HepG2 (cell line): ENCODE data around the gene IGF2BP1. TPM values are rescaled to one million over a fixed set of nuclear protein-coding genes. Genes with fewer than 3 reads are reported as not detected.

Source experiments
- ATF4 ChIP-seq, 2 experiments: fragments of 450-650 bp in 1 of 2; sonication (generic) in 1 of 2; formaldehyde crosslinking; IDR thresholded peaks; 2 replicates each; pipeline versions ENCODE4 v1.5.0 to v1.8.0; 2020 to 2022; ENCODE audit warnings: mild to moderate bottlenecking in 1 of 2, missing genetic modification reagents in 1 of 2
- ATF7 ChIP-seq, 2 experiments: fragments of 450-650 bp in 1 of 2; sonication (generic) in 1 of 2; formaldehyde crosslinking in 1 of 2; IDR thresholded peaks; 2 replicates each; pipeline versions ENCODE4 v1.4.0 to v1.6.1; 2016 to 2020; ENCODE audit warnings: antibody characterized with exemption in 1 of 2, mild to moderate bottlenecking in 1 of 2, missing genetic modification reagents in 1 of 2
- CBFB ChIP-seq: sonication (generic); formaldehyde crosslinking; IDR thresholded peaks from 2 replicates; pipeline ENCODE4 v1.4.0; 2020; ENCODE audit warnings: missing genetic modification reagents
- ERF ChIP-seq: IDR thresholded peaks from 2 replicates; pipeline ENCODE4 v1.6.1; 2018; ENCODE audit warnings: missing biosample characterization, missing genetic modification reagents
- MTERF4 ChIP-seq: sonication (generic); formaldehyde crosslinking; IDR thresholded peaks from 2 replicates; pipeline ENCODE4 v1.8.0; 2023; ENCODE audit warnings: mild to moderate bottlenecking, missing genetic modification reagents
- PHF5A ChIP-seq: IDR thresholded peaks from one replicate; pipeline ENCODE4 v1.6.1; 2018; ENCODE audit warnings: low read depth, missing genetic modification reagents; ENCODE audit not compliant: unreplicated experiment
- PHF8 ChIP-seq: sonication (generic); formaldehyde crosslinking; IDR thresholded peaks from 2 replicates; pipeline ENCODE4 v1.5.0; 2020; ENCODE audit warnings: missing genetic modification reagents
- PRDM4 ChIP-seq: sonication (generic); formaldehyde crosslinking; IDR thresholded peaks from 2 replicates; pipeline ENCODE4 v1.9.0; 2021; ENCODE audit warnings: missing genetic modification reagents, borderline replicate concordance
- RARG ChIP-seq: sonication (generic); formaldehyde crosslinking; IDR thresholded peaks from 2 replicates; pipeline ENCODE4 v1.4.0; 2020; ENCODE audit warnings: low read depth, mild to moderate bottlenecking, missing genetic modification reagents
- ZNF326 ChIP-seq: sonication (generic); formaldehyde crosslinking; IDR thresholded peaks from 2 replicates; pipeline ENCODE4 v1.4.0; 2020; ENCODE audit warnings: missing genetic modification reagents, borderline replicate concordance
- ZNF414 ChIP-seq: sonication (generic); formaldehyde crosslinking; IDR thresholded peaks from 2 replicates; pipeline ENCODE4 v1.5.0; 2020; ENCODE audit warnings: missing genetic modification reagents
- ZNF460 ChIP-seq: sonication (generic); formaldehyde crosslinking; IDR thresholded peaks from 2 replicates; pipeline ENCODE4 v1.5.1; 2020; ENCODE audit warnings: missing genetic modification reagents, mild to moderate bottlenecking, borderline replicate concordance
- ZNF615 ChIP-seq: sonication (generic); formaldehyde crosslinking; IDR thresholded peaks from 2 replicates; pipeline ENCODE4 v1.5.0; 2020; ENCODE audit warnings: mild to moderate bottlenecking, missing genetic modification reagents, borderline replicate concordance
- ZNF629 ChIP-seq: sonication (generic); formaldehyde crosslinking; conservative IDR thresholded peaks from 2 replicates; pipeline ENCODE4 v1.5.0; 2020; ENCODE audit warnings: missing genetic modification reagents
- ZNF674 ChIP-seq: sonication (generic); formaldehyde crosslinking; IDR thresholded peaks from 2 replicates; pipeline ENCODE4 v1.5.0; 2020; ENCODE audit warnings: low read depth, mild to moderate bottlenecking, missing genetic modification reagents
- ZNF761 ChIP-seq: sonication (generic); formaldehyde crosslinking; conservative IDR thresholded peaks from 2 replicates; pipeline ENCODE4 v1.4.0; 2020; ENCODE audit warnings: mild to moderate bottlenecking, missing genetic modification reagents
- ZNF773 ChIP-seq: sonication (generic); formaldehyde crosslinking; IDR thresholded peaks from 2 replicates; pipeline ENCODE4 v1.4.0; 2020; ENCODE audit warnings: missing genetic modification reagents, borderline replicate concordance
- ZNF780A ChIP-seq: sonication (generic); formaldehyde crosslinking; IDR thresholded peaks from 2 replicates; pipeline ENCODE4 v1.8.0; 2022; ENCODE audit warnings: mild to moderate bottlenecking, missing genetic modification reagents, moderate library complexity
- ZNF879 ChIP-seq: sonication (generic); formaldehyde crosslinking; IDR thresholded peaks from 2 replicates; pipeline ENCODE4 v1.8.1; 2023; ENCODE audit warnings: missing genetic modification reagents
- polyA plus RNA-seq, 8 experiments: library from polyadenylated mRNA; depleted of rRNA in 3 of 8; stranded (reverse) in 7 of 8; unstranded in 1 of 8; fragments of >200 nt; fragmentation: Illumina TruSeq in 4 of 8; extraction: Trizol in 4 of 8; gene quantifications; 2 replicates each; pipeline versions ENCODE4 v1.2.1 to v1.2.3, GENCODE V29; 2011 to 2016; ENCODE audit warnings: low read depth in 4 of 8, missing spikeins in 1 of 8, mixed read lengths in 1 of 8; ENCODE audit not compliant: insufficient read depth in 1 of 8
- total RNA-seq, 5 experiments: library from RNA; depleted of rRNA; stranded (reverse); fragments of >200 nt; fragmentation: Illumina TruSeq; extraction: Trizol; gene quantifications; 2 replicates each; pipeline ENCODE4 v1.2.3, GENCODE V29; 2016; ENCODE audit warnings: low read depth in 1 of 5
- TF ChIP-seq, protein P1 (sequence below): sonication (generic); formaldehyde crosslinking; IDR thresholded peaks from 2 replicates; pipeline ENCODE4 v1.8.1; 2023; ENCODE audit warnings: mild to moderate bottlenecking, missing genetic modification reagents, borderline replicate concordance
- TF ChIP-seq, protein P2 (sequence below): sonication (generic); formaldehyde crosslinking; IDR thresholded peaks from 2 replicates; pipeline ENCODE4 v1.9.0; 2021; ENCODE audit warnings: missing genetic modification reagents, borderline replicate concordance

Gene IGF2BP1
- total and polyA plus RNA-seq, 2 of the 13 experiments (the other 11 are each of a cell fraction or from before 2014, with no cell fraction given): 29.7 to 75.1 TPM

DNA sequence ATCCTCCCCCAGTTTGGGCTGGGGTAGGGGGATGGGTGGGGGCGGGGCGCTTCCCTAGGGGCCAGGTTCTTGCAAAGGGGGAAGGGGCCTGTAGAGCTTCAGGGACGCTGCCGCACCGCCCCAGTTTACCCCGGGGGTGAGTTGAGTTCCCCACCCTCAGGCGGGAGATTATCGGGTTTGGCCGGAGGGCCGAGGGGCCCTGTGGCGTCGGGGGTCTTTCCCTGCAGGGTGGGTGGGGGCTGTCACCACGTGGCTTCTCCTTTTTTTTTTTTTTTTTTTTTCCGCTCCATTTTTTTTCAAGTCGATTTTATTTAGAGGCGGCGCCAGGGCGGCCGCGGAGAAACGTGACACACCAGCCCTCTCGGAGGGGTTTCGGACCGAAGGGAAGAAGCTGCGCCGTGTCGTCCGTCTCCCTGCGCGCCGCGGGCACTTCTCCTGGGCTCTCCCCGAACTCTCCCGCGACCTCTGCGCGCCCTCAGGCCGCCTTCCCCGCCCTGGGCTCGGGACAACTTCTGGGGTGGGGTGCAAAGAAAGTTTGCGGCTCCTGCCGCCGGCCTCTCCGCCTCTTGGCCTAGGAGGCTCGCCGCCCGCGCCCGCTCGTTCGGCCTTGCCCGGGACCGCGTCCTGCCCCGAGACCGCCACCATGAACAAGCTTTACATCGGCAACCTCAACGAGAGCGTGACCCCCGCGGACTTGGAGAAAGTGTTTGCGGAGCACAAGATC is at the start of gene IGF2BP1 (continued):
- TF ChIP-seq PRDM4 (CRISPR knock-in tag) (no peak), ZNF326 (CRISPR knock-in tag) (no peak), ZNF615 (CRISPR knock-in tag) (no peak), PHF5A (CRISPR knock-in tag) (no peak), ZNF773 (CRISPR knock-in tag) (0 out of 2 replicates have a peak, but pooled peaks have one; percentile 59), ATF7 (IDR thresholded peaks at IDR 0.05) (no peak), ATF7 (CRISPR knock-in tag; IDR thresholded peaks at IDR 0.05) (no peak; the same call in 1 of the 2 replicates), ZNF460 (CRISPR knock-in tag) (no peak), ZNF761 (CRISPR knock-in tag) (no peak), ZNF629 (0 out of 2 replicates have a peak, but pooled peaks have one; percentile 6), ZNF780A (no peak), PHF8 (CRISPR knock-in tag) (peak; percentile 84), ERF (CRISPR knock-in tag) (peak; percentile 19; the same call in 1 of the 2 replicates), ZNF879 (no peak; the same call in 1 of the 2 replicates), ATF4 (CRISPR knock-in tag; IDR thresholded peaks at IDR 0.05) (no peak), RARG (CRISPR knock-in tag) (no peak), MTERF4 (CRISPR knock-in tag) (peak; percentile 85), ZNF674 (CRISPR knock-in tag) (no peak), CBFB (CRISPR knock-in tag) (no peak), ZNF414 (0 out of 2 replicates have a peak, but pooled peaks have one; percentile 71)
- TF ChIP-seq, protein P1, sequence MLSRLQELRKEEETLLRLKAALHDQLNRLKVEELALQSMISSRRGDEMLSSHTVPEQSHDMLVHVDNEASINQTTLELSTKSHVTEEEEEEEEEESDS: no peak
- TF ChIP-seq, protein P2, sequence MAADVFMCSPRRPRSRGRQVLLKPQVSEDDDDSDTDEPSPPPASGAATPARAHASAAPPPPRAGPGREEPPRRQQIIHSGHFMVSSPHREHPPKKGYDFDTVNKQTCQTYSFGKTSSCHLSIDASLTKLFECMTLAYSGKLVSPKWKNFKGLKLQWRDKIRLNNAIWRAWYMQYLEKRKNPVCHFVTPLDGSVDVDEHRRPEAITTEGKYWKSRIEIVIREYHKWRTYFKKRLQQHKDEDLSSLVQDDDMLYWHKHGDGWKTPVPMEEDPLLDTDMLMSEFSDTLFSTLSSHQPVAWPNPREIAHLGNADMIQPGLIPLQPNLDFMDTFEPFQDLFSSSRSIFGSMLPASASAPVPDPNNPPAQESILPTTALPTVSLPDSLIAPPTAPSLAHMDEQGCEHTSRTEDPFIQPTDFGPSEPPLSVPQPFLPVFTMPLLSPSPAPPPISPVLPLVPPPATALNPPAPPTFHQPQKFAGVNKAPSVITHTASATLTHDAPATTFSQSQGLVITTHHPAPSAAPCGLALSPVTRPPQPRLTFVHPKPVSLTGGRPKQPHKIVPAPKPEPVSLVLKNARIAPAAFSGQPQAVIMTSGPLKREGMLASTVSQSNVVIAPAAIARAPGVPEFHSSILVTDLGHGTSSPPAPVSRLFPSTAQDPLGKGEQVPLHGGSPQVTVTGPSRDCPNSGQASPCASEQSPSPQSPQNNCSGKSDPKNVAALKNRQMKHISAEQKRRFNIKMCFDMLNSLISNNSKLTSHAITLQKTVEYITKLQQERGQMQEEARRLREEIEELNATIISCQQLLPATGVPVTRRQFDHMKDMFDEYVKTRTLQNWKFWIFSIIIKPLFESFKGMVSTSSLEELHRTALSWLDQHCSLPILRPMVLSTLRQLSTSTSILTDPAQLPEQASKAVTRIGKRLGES: no peak
